Measurements from ENCODE around the gene HECW1. TPM values are rescaled to one million over a fixed set of nuclear protein-coding genes. Genes with fewer than 3 reads are reported as not detected.
"Not testable (repeated sequence)": the region's sequence is repeated elsewhere in the genome, so short reads cannot be mapped to it uniquely, and the experiment has no call there.

HECW1 gene
- total RNA-seq, 4 donors from 2014 or later = 0.06 to 0.99 (median 0.27) TPM

GRCh38 chr7:43480581-43480980 lies 368.1 kb downstream of the HECW1 start:
- Histone ChIP-seq H3K36me3 (no peaks in the 10 kb centered on the region), H3K4me3 (no peak overlapping the region), H3K27ac (replicated peaks in 1 of 4) (no peak overlapping the region), H3K27me3 (no peaks in the 10 kb centered on the region), H3K4me1 (peaks cover 0 to 14% (median 9%) of the 10 kb centered on the region in 4 donors), H3K9me3 (no peaks in the 10 kb centered on the region)
- intact Hi-C loops (cut with DNase I) = no loop called here
- peak; percentile 42 for DNase-seq (ENCODE audit: extremely low spot score)
- TF ChIP-seq CTCF (IDR thresholded peaks at IDR 0.05) (no peak), POLR2AphosphoS5 (IDR thresholded peaks at IDR 0.05) (no peak), POLR2A (IDR thresholded peaks at IDR 0.05; ENCODE audit: low read depth) (no peak), EP300 (IDR thresholded peaks at IDR 0.05) (no peak)
- WGBS = 92% methylated on average over 4 of the region's 4 CpGs

GRCh38 chr7:43481902-43482678 lies 369.6 kb downstream of the HECW1 start:
- Histone ChIP-seq H3K27ac (replicated peaks in 1 of 4) (peak overlapping the region in 1 of 4 donors; percentile 3), H3K4me1 (peaks cover 0 to 17% (median 16%) of the 10 kb centered on the region in 4 donors), H3K36me3 (no peaks in the 10 kb centered on the region), H3K9me3 (no peaks in the 10 kb centered on the region), H3K27me3 (no peaks in the 10 kb centered on the region), H3K4me3 (no peak overlapping the region)
- WGBS = 63% methylated on average over 8 of the region's 8 CpGs
- no peak for TF ChIP-seq EP300 (IDR thresholded peaks at IDR 0.05)
- no peak for TF ChIP-seq CTCF (IDR thresholded peaks at IDR 0.05)
- no peak for TF ChIP-seq POLR2A (IDR thresholded peaks at IDR 0.05; ENCODE audit: low read depth)
- no peak for TF ChIP-seq POLR2AphosphoS5 (IDR thresholded peaks at IDR 0.05)
- intact Hi-C loops (cut with DNase I) = no loop called here
- peak; percentile 83 for DNase-seq (ENCODE audit: extremely low spot score)

- peak overlapping the region in 1 of 4 donors; percentile 3 for H3K27ac ChIP-seq (replicated peaks in 1 of 4)
- no peaks in the 10 kb centered on the region for H3K9me3 ChIP-seq
- peak; percentile 55 for DNase-seq (ENCODE audit: extremely low spot score)
- TF ChIP-seq POLR2AphosphoS5 (IDR thresholded peaks at IDR 0.05) = no peak
- 89% methylated on average over 5 of the region's 5 CpGs for WGBS
- peaks cover 0 to 22% (median 21%) of the 10 kb centered on the region in 4 donors for H3K4me1 ChIP-seq
- H3K27me3 ChIP-seq = no peaks in the 10 kb centered on the region
- H3K4me3 ChIP-seq = no peak overlapping the region
- no peaks in the 10 kb centered on the region for H3K36me3 ChIP-seq
- intact Hi-C loops (cut with DNase I) = no loop called here
Measured at GRCh38 chr7:43482679-43483252, 370.3 kb downstream of the HECW1 start.

GRCh38 chr7:43484678-43485395 lies 372.4 kb downstream of the HECW1 start:
- TF ChIP-seq EP300 (IDR thresholded peaks at IDR 0.05) = no peak
- TF ChIP-seq CTCF (IDR thresholded peaks at IDR 0.05) = no peak
- no peak for TF ChIP-seq POLR2AphosphoS5 (IDR thresholded peaks at IDR 0.05)
- TF ChIP-seq POLR2A (IDR thresholded peaks at IDR 0.05; ENCODE audit: low read depth) = no peak
- intact Hi-C loops (cut with DNase I) = no loop called here
- no peak overlapping the region for H3K4me3 ChIP-seq
- H3K27me3 ChIP-seq = no peaks in the 10 kb centered on the region
- WGBS = 77% methylated on average over 6 of the region's 6 CpGs
- no peaks in the 10 kb centered on the region for H3K9me3 ChIP-seq
- H3K4me1 ChIP-seq = peaks cover 7 to 39% (median 36%) of the 10 kb centered on the region in 4 donors
- H3K36me3 ChIP-seq = no peaks in the 10 kb centered on the region
- H3K27ac ChIP-seq (replicated peaks in 1 of 4) = no peak overlapping the region
- DNase-seq (ENCODE audit: extremely low spot score) = no peak

- Histone ChIP-seq H3K27me3 (no peaks in the 10 kb centered on the region), H3K36me3 (no peaks in the 10 kb centered on the region), H3K4me1 (peaks cover 7 to 45% (median 40%) of the 10 kb centered on the region in 4 donors), H3K9me3 (no peaks in the 10 kb centered on the region), H3K27ac (replicated peaks in 1 of 4) (no peak overlapping the region), H3K4me3 (no peak overlapping the region)
- DNase-seq (ENCODE audit: extremely low spot score) = no peak
- TF ChIP-seq EP300 (IDR thresholded peaks at IDR 0.05) = no peak
- TF ChIP-seq POLR2AphosphoS5 (IDR thresholded peaks at IDR 0.05) = no peak
- TF ChIP-seq CTCF (IDR thresholded peaks at IDR 0.05) = no peak
- no peak for TF ChIP-seq POLR2A (IDR thresholded peaks at IDR 0.05; ENCODE audit: low read depth)
- intact Hi-C loops (cut with DNase I) = no loop called here
- WGBS = 98% methylated on average over 2 of the region's 2 CpGs
Measured at GRCh38 chr7:43485580-43485979, 373.1 kb downstream of the HECW1 start.

GRCh38 chr7:43486008-43486407 lies 373.6 kb downstream of the HECW1 start:
- peaks cover 7 to 45% (median 40%) of the 10 kb centered on the region in 4 donors for H3K4me1 ChIP-seq
- H3K4me3 ChIP-seq; H3K36me3 ChIP-seq; DNase-seq (ENCODE audit: extremely low spot score); H3K9me3 ChIP-seq; intact Hi-C loops (cut with DNase I); H3K27ac ChIP-seq (replicated peaks in 1 of 4); H3K27me3 ChIP-seq: not testable (repeated sequence)
- 93% methylated on average over 5 of the region's 5 CpGs for WGBS

Measured in esophagus muscularis mucosa (tissue), 4 donors.